ENCODE measurements around the gene LAX1. TPM values are rescaled to one million over a fixed set of nuclear protein-coding genes. Genes with fewer than 3 reads are reported as not detected.
A peak's percentile ranks its signal among the peaks of the same experiment; 100 is the strongest.

Gene LAX1
- total and polyA plus RNA-seq, 4 donors: 0.26 to 2.4 (median 0.79) TPM

GRCh38 chr1:203771901-203772301, 6.9 kb downstream of the LAX1 start:
- ATAC-seq (ENCODE audit: insufficient read depth, low FRiP score) (no peak), DNase-seq (peak in 2 of 3 donors; percentile 50 to 71)
- H3K27ac ChIP-seq (ENCODE audit: low read depth in 1 of 2, low read length in 1 of 2): peak overlapping the region in 1 of 2 donors; percentile 60
- no peak for TF ChIP-seq CTCF (IDR thresholded peaks at IDR 0.05; ENCODE audit: control extremely low read depth, extremely low read depth)
- no peak overlapping the region for H3K9ac ChIP-seq (ENCODE audit: insufficient read depth in 1 of 2, low read length in 2 of 2)
- H3K4me1 ChIP-seq (ENCODE audit: control insufficient read depth in 5 of 5, insufficient read depth in 5 of 5, low read length in 5 of 5): peaks cover 0 to 14% (median 4%) of the 10 kb centered on the region in 5 donors
- H3K36me3 ChIP-seq (ENCODE audit: control insufficient read depth in 4 of 4, insufficient read depth in 4 of 4, low read length in 4 of 4): no peaks in the 10 kb centered on the region
- no peak overlapping the region for H3K4me3 ChIP-seq
- H3K9me3 ChIP-seq (ENCODE audit: control insufficient read depth in 4 of 4, insufficient read depth in 3 of 4, low read length in 3 of 4): no peaks in the 10 kb centered on the region
- WGBS, 2 donors: 73 to 86% methylated on average over 7 of the region's 7 CpGs
- no peaks in the 10 kb centered on the region for H3K27me3 ChIP-seq (ENCODE audit: control insufficient read depth in 3 of 3, insufficient read depth in 3 of 3, low read length in 2 of 3)

- DNase-seq: no peak
- 98 to 100% methylated on average over 1 of the region's 1 CpG for WGBS, 2 donors
- H3K27ac ChIP-seq (ENCODE audit: low read depth in 1 of 2, low read length in 1 of 2): no peak overlapping the region
Observed at GRCh38 chr1:203772836-203773235, 7.9 kb downstream of the LAX1 start.

GRCh38 chr1:203776636-203777035, 11.7 kb downstream of the LAX1 start:
- DNase-seq (no peak), ATAC-seq (ENCODE audit: insufficient read depth, low FRiP score) (no peak)
- no peak for TF ChIP-seq CTCF (IDR thresholded peaks at IDR 0.05; ENCODE audit: control extremely low read depth, extremely low read depth)
- Histone ChIP-seq H3K9me3 (ENCODE audit: control insufficient read depth in 4 of 4, insufficient read depth in 3 of 4, low read length in 3 of 4) (no peaks in the 10 kb centered on the region), H3K36me3 (ENCODE audit: control insufficient read depth in 4 of 4, insufficient read depth in 4 of 4, low read length in 4 of 4) (no peaks in the 10 kb centered on the region), H3K9ac (ENCODE audit: insufficient read depth in 1 of 2, low read length in 2 of 2) (no peak overlapping the region), H3K27ac (ENCODE audit: low read depth in 1 of 2, low read length in 1 of 2) (no peak overlapping the region), H3K4me1 (ENCODE audit: control insufficient read depth in 5 of 5, insufficient read depth in 5 of 5, low read length in 5 of 5) (peaks cover 0 to 7% (median 0%) of the 10 kb centered on the region in 5 donors), H3K27me3 (ENCODE audit: control insufficient read depth in 3 of 3, insufficient read depth in 3 of 3, low read length in 2 of 3) (no peaks in the 10 kb centered on the region), H3K4me3 (no peak overlapping the region)
- 69 to 78% methylated on average over 4 of the region's 4 CpGs for WGBS, 2 donors

More at GRCh38 chr1:203772836-203773235, 7.9 kb downstream of the LAX1 start:
- peaks cover 0 to 14% (median 4%) of the 10 kb centered on the region in 5 donors for H3K4me1 ChIP-seq (ENCODE audit: control insufficient read depth in 5 of 5, insufficient read depth in 5 of 5, low read length in 5 of 5)
- H3K36me3 ChIP-seq (ENCODE audit: control insufficient read depth in 4 of 4, insufficient read depth in 4 of 4, low read length in 4 of 4): no peaks in the 10 kb centered on the region
- H3K9ac ChIP-seq (ENCODE audit: insufficient read depth in 1 of 2, low read length in 2 of 2): no peak overlapping the region
- no peak overlapping the region for H3K4me3 ChIP-seq
- no peaks in the 10 kb centered on the region for H3K27me3 ChIP-seq (ENCODE audit: control insufficient read depth in 3 of 3, insufficient read depth in 3 of 3, low read length in 2 of 3)
- no peak for ATAC-seq (ENCODE audit: insufficient read depth, low FRiP score)
- no peak for TF ChIP-seq CTCF (IDR thresholded peaks at IDR 0.05; ENCODE audit: control extremely low read depth, extremely low read depth)
- H3K9me3 ChIP-seq (ENCODE audit: control insufficient read depth in 4 of 4, insufficient read depth in 3 of 4, low read length in 3 of 4): no peaks in the 10 kb centered on the region

- Histone ChIP-seq H3K4me1 (ENCODE audit: control insufficient read depth in 5 of 5, insufficient read depth in 5 of 5, low read length in 5 of 5) (no peaks in the 10 kb centered on the region), H3K4me3 (no peak overlapping the region), H3K27me3 (ENCODE audit: control insufficient read depth in 3 of 3, insufficient read depth in 3 of 3, low read length in 2 of 3) (no peaks in the 10 kb centered on the region), H3K36me3 (ENCODE audit: control insufficient read depth in 4 of 4, insufficient read depth in 4 of 4, low read length in 4 of 4) (no peaks in the 10 kb centered on the region), H3K9ac (ENCODE audit: insufficient read depth in 1 of 2, low read length in 2 of 2) (no peak overlapping the region), H3K27ac (ENCODE audit: low read depth in 1 of 2, low read length in 1 of 2) (no peak overlapping the region), H3K9me3 (ENCODE audit: control insufficient read depth in 4 of 4, insufficient read depth in 3 of 4, low read length in 3 of 4) (no peaks in the 10 kb centered on the region)
- ATAC-seq (ENCODE audit: insufficient read depth, low FRiP score) (no peak), DNase-seq (no peak)
- 70 to 75% methylated on average over 3 of the region's 3 CpGs for whole genome bisulfite sequencing, 2 donors
- TF ChIP-seq CTCF (IDR thresholded peaks at IDR 0.05; ENCODE audit: control extremely low read depth, extremely low read depth): no peak
Observed at GRCh38 chr1:203777596-203777995, 12.6 kb downstream of the LAX1 start.
